ENCODE results near the gene TLCD4. TPM values are rescaled to one million over a fixed set of nuclear protein-coding genes. Genes with fewer than 3 reads are reported as not detected.

The TLCD4 gene
- polyA plus RNA-seq, 1 donor (not counting 4 experiments of a cell fraction or from before 2014, with no cell fraction given) = 0.01 TPM

DNA sequence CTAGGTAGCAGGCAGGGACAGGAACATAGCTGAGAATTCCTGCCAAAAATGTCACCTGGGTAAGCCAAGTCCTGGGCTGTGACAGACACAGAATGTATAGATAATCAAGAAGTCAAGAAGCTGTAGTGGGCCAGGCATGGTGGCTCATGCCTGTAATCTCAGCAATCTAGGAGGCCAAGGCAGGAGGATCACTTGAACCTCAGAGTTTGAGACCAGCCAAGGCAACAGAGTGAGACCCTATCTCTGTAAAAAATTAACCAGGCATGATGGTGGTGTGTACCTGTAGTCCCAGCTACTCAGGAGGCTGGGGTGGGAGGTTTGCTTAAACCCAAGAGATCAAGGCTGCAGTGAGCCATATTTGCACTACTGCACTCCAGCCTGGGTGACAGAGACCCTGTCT is 41.1 kb upstream of the TLCD4 start:
- no peak overlapping the region for H3K4me3 ChIP-seq (ENCODE audit: control insufficient read depth in 2 of 3, extremely low read depth in 1 of 3, insufficient read depth in 2 of 3, low read depth in 1 of 3, low read length in 3 of 3)
- no peak overlapping the region for H3K27ac ChIP-seq (ENCODE audit: control insufficient read depth, insufficient read depth, low read length)
- H3K36me3 ChIP-seq (ENCODE audit: control insufficient read depth in 2 of 2, extremely low read depth in 1 of 2, insufficient read depth in 2 of 2, low read length in 2 of 2) = no peaks in the 10 kb centered on the region
- no peaks in the 10 kb centered on the region for H4K20me1 ChIP-seq (ENCODE audit: control insufficient read depth, extremely low read depth, insufficient read depth, low read length)
- H3K9me3 ChIP-seq (ENCODE audit: control insufficient read depth, low read depth, low read length) = no peaks in the 10 kb centered on the region
- H2AFZ ChIP-seq (ENCODE audit: control insufficient read depth, low read length) = no peak overlapping the region
- peaks cover 7% of the 10 kb centered on the region for H3K27me3 ChIP-seq (ENCODE audit: control insufficient read depth, extremely low read depth, insufficient read depth, low read length)
- dilution Hi-C loops (cut with MboI; ENCODE audit: extremely low pct_ligation_motif_present, low sequenced_read_pairs) = no loop called here
- peaks cover 7% of the 10 kb centered on the region for H3K4me1 ChIP-seq (ENCODE audit: control insufficient read depth, extremely low read depth, insufficient read depth, low read length)
- no peak for TF ChIP-seq EZH2 (IDR thresholded peaks at IDR 0.05; ENCODE audit: low read length)
- TF ChIP-seq, protein P1, sequence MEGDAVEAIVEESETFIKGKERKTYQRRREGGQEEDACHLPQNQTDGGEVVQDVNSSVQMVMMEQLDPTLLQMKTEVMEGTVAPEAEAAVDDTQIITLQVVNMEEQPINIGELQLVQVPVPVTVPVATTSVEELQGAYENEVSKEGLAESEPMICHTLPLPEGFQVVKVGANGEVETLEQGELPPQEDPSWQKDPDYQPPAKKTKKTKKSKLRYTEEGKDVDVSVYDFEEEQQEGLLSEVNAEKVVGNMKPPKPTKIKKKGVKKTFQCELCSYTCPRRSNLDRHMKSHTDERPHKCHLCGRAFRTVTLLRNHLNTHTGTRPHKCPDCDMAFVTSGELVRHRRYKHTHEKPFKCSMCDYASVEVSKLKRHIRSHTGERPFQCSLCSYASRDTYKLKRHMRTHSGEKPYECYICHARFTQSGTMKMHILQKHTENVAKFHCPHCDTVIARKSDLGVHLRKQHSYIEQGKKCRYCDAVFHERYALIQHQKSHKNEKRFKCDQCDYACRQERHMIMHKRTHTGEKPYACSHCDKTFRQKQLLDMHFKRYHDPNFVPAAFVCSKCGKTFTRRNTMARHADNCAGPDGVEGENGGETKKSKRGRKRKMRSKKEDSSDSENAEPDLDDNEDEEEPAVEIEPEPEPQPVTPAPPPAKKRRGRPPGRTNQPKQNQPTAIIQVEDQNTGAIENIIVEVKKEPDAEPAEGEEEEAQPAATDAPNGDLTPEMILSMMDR (optimal IDR thresholded peaks at IDR 0.05 in 1 of 3, IDR thresholded peaks at IDR 0.05 in 1 of 3, conservative IDR thresholded peaks at IDR 0.05 in 1 of 3; ENCODE audit: extremely low read depth in 1 of 3, insufficient read depth in 2 of 3, low read length in 3 of 3) = no peak
- H3K79me2 ChIP-seq (ENCODE audit: control insufficient read depth, insufficient read depth, low read length) = no peaks in the 10 kb centered on the region
- H3K4me2 ChIP-seq (ENCODE audit: control insufficient read depth, extremely low read depth, insufficient read depth, low read depth, low read length) = no peak overlapping the region
- H3K9ac ChIP-seq (ENCODE audit: control insufficient read depth, extremely low read depth, insufficient read depth, low read length) = no peak overlapping the region
- FAIRE-seq = no peak
- DNase-seq (ENCODE audit: low read depth, low spot score) = no peak
- no peaks in the 10 kb centered on the region for H3K9me1 ChIP-seq (ENCODE audit: control insufficient read depth, extremely low read depth, insufficient read depth, low read length)

- no peak overlapping the region for H3K4me3 ChIP-seq (ENCODE audit: control insufficient read depth in 2 of 3, extremely low read depth in 1 of 3, insufficient read depth in 2 of 3, low read depth in 1 of 3, low read length in 3 of 3)
- H3K79me2 ChIP-seq (ENCODE audit: control insufficient read depth, insufficient read depth, low read length) = no peaks in the 10 kb centered on the region
- no peak overlapping the region for H3K9ac ChIP-seq (ENCODE audit: control insufficient read depth, extremely low read depth, insufficient read depth, low read length)
- dilution Hi-C loops (cut with MboI; ENCODE audit: extremely low pct_ligation_motif_present, low sequenced_read_pairs) = no loop called here
- DNase-seq (ENCODE audit: low read depth, low spot score) = no peak
- no peak overlapping the region for H3K4me2 ChIP-seq (ENCODE audit: control insufficient read depth, extremely low read depth, insufficient read depth, low read depth, low read length)
- no peaks in the 10 kb centered on the region for H3K36me3 ChIP-seq (ENCODE audit: control insufficient read depth in 2 of 2, extremely low read depth in 1 of 2, insufficient read depth in 2 of 2, low read length in 2 of 2)
- H3K9me3 ChIP-seq (ENCODE audit: control insufficient read depth, low read depth, low read length) = no peaks in the 10 kb centered on the region
- no peak overlapping the region for H2AFZ ChIP-seq (ENCODE audit: control insufficient read depth, low read length)
- FAIRE-seq = no peak
- TF ChIP-seq, protein P1 (optimal IDR thresholded peaks at IDR 0.05 in 1 of 3, IDR thresholded peaks at IDR 0.05 in 1 of 3, conservative IDR thresholded peaks at IDR 0.05 in 1 of 3; ENCODE audit: extremely low read depth in 1 of 3, insufficient read depth in 2 of 3, low read length in 3 of 3) = no peak
- no peak for TF ChIP-seq EZH2 (IDR thresholded peaks at IDR 0.05; ENCODE audit: low read length)
- H3K27ac ChIP-seq (ENCODE audit: control insufficient read depth, insufficient read depth, low read length) = no peak overlapping the region
- H3K4me1 ChIP-seq (ENCODE audit: control insufficient read depth, extremely low read depth, insufficient read depth, low read length) = no peaks in the 10 kb centered on the region
- H3K9me1 ChIP-seq (ENCODE audit: control insufficient read depth, extremely low read depth, insufficient read depth, low read length) = no peaks in the 10 kb centered on the region
- peaks cover 7% of the 10 kb centered on the region for H3K27me3 ChIP-seq (ENCODE audit: control insufficient read depth, extremely low read depth, insufficient read depth, low read length)
- no peaks in the 10 kb centered on the region for H4K20me1 ChIP-seq (ENCODE audit: control insufficient read depth, extremely low read depth, insufficient read depth, low read length)
These were observed 36.7 kb upstream of the TLCD4 start for GRCh38 chr1:95080446-95080845.

All from keratinocyte (primary cell).